Embryonic facial prominence (tissue), 1 donor: ENCODE data around the gene NEK6.

ENCODE experiments used
- DNase-seq: peaks from one replicate; pipeline ENCODE4 v3.0.0-alpha.2; 2016; ENCODE audit errors: extremely low spot score

NEK6 gene

DNA sequence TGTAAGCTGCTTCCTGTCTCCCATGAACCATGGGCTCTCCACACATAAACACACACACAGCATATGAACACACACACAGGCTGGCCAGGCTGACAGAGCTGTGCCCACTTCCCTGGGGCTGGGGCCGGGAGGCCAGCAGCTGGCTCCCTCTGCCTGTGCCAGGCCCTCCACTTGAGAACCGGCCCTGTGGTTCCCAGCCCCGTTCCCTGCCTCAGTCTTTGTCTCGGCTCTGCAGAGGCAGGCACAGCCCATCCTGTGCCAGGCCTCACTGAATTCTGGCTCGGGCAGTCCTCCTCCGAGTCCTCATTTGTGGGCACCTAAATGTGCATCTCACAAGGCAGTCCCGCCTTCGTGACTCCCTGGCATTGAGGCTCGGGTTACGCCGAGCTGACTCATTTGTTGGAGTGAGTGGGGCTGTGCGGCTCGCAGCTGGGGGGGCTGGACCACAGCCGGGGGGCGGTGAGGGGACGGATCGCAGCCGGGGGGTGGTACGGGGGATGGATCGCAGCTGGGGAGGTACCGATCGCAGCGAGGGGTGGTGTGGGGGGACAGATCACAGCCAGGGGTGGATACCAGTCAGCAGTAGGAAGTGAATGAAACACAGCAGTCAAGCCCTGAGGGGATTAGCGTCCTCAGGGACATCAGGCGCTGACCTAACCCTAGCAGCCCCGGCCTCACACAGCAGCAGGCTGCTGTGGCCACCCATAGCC is 85.2 kb downstream of the NEK6 start:
- DNase-seq = peak; percentile 31

DNA sequence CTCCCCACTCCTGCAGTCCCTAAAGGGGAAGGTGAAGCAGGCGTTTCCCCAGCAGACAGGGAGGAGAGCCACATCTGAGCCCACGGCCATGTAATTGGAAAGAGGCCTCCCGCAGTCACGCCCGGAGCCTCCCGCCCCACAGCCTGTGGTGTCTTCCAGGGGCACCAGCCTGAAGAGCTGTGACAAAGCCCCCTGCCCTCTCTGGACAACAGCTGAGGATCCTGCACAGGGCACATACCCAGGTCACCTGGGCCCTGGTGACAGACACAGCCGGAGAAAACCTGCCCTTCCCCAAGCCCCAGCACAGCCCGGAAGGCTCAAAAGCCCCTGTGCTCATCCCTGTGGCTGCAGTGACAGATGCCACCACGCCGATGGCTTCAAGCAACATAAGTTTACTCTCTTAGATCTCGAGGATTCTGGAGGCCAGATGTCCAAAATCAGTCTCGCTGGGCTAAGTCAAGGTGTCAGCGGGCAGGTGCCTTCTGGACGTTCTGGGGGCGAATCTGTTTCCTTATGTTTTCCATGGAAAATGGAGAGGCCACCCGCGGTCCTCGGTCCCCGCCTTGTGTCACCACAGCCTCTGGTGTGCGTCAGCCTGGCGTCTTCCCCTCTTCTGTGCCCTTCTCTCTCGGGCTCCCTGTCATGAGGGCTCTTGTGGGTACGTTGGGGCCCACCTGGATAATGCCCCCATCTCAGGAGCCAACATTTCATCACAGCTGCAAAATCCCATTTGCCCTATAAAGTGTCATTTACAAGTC is 86.0 kb downstream of the NEK6 start:
- no peak for DNase-seq

DNA sequence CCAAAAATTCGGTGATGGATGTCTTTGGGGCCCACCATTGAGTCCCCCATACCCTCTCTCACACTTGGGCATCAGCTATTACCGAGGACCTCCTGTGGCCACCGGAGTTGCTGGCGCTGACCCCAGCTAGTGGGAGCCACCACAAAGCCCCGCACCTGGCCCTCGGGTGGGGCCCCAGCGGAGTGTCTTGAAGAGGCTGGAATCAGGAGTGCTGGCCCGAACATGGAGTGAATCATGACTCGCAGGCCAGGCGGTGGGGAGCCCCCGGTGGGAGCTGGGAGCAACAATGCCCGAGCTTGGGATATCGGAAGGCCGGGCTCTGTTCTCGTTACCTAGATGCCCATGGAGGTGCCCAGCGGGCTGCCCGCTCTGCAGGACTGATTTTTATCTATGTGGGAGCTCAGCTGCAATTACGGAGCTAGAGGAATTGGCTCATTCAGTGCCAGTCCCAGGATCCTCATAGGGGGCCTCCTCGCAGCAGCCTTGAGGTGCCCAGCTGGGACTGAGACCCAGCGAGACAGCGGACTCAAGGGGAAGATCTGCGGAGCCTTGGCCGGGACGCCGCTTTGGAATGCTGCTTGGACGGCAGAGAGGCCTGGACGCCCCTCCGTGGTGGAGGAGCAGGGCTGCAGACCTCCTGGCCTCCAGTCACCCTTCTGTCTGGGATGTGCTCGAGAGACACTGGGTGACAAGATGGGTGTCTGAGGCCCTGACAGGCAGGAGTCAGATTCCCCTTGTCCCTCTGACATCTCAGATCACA is 86.7 kb downstream of the NEK6 start:
- DNase-seq = no peak

- DNase-seq = no peak
Observed at GRCh38 chr9:124345063-124345462, 87.3 kb downstream of the NEK6 start.

DNA sequence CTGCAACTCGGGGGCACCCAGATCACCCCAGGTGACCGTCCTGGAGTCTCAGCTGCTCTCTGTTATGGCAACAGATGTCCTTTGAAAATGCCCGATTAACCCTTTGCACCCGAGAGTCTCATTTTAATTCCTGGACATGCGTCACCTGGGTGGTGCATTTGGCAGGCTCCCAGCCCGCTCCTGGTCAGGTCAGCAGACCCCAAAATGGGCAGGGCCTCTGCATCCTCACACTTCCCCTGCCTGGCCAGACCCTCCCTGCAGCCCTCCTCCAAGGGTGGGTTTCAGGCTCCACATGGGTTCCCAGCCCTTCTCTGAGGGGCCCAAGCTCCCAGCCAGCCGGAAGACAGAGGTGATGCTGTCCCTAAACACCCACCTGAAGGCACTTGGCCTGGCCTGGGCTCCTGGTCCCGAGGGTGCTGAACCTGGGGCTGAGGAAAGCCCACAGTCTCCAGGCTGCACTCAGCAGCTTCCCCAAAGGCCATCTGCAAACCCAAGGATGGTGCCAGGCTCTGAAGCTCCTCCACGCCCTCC is 88.1 kb downstream of the NEK6 start:
- no peak for DNase-seq

DNA sequence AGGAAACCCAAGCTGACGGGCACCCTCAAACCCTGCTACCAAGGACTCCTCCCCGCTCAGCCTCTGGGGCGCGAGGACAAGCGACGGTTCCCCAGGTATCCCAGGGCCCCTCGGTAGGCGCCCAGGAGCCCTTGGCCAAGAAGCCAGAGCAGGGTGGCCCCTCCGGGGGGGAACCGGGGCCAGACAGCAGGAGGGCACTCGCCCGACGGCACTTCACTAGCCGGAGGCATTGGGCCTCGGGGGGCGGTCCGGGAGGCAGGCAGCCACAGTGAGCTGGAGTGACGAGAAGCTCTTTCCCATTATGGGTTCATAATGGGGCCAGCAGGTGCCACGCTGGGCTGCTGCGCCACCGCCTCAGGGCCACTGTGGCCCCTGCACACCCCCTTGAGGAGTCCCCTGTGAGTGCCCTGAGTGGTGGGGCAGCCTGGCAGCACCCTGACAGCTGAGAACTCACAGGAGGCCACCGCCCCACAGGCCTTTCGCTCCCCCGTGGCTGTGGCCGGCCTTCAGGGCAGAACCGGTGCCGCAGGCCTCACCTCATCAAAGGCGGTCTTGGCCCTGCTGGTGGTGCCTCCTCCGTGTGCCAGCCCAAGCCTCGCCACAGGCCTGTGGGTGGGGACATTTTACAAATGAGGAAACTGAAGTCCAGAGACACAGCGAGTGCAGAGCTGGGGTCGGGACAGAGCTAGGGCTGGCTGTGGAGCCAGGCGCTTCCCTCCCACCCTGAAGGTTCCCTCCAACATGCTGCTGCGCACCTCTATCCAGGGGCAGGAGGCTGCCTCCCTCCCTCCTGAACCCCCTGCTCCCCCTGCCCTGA is 88.8 kb downstream of the NEK6 start:
- DNase-seq = no peak

DNA sequence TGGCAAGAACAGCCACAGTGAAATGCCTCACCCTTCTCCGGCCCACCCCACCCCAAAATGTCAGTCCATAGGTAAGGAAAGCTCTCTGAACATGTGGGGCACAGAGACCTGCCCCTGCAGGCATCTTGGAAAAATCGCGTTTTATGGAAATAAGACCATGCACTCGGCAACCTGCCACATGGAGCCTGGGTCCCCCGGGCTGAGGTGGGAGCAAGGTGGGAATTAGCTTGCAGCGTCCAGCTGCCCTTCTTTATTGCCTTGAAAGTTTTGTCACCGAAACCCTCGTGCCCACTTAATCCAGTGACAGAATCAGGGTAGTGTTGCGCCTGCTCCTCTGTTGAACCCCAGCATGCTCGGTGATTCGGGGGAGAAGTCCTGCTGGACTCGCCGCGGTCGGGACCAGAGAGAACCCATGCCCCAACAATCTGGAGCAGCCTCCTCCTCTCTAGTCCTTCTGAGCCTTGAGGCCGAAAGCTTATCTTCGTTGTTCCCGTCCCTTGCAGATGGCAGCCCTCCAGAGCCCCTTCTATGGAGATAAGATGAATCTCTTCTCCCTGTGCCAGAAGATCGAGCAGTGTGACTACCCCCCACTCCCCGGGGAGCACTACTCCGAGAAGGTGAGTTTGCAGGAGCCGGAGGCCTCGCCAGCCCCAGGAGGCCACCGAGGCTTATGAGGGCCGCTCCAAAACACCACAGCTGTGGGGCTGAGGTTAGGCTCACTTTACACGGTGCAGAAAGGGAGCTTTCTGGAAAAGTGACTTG is 89.6 kb downstream of the NEK6 start:
- DNase-seq = no peak

DNA sequence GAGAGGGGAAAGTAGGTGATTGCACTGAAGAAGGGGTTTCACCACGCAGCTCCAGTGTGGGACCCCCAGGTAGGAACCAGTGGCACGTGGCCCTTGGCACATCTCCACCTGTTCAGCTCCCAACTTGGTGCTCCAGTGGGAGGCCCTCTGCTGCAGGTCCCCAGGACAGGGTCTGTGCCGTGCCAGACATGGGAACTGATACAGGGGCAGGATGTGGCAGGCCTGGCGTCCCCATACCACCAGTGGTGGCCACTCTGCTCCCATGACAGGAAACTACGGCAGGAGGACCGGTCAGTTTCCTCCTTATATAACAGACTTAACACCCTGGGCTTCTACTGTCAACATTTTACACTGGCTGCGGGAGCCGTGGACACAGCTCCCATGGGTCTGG is 90.2 kb downstream of the NEK6 start:
- DNase-seq = no peak

DNA sequence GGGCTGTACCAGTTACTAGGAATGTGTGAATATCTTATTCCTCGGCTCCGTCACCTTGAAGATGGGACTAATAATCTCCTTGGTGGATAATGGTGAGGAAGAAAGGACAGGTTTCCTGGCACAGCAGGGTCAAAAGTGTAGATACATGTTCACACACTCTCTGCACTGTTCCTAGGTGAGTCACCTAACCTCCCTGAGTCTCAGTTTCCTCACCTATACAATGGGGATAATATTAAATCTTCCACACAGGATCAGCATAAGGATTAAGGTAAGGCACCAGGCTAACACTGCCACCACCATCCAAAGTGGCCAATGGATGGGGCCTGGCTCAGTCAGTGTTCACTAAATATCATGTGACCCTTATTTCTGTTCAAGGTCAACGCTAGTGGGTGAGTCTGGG is 90.6 kb downstream of the NEK6 start:
- DNase-seq = no peak

- DNase-seq = no peak
Observed at GRCh38 chr9:124348831-124349230, 91.1 kb downstream of the NEK6 start.

GRCh38 chr9:124349267-124349666 is 91.5 kb downstream of the NEK6 start:
- no peak for DNase-seq

DNA sequence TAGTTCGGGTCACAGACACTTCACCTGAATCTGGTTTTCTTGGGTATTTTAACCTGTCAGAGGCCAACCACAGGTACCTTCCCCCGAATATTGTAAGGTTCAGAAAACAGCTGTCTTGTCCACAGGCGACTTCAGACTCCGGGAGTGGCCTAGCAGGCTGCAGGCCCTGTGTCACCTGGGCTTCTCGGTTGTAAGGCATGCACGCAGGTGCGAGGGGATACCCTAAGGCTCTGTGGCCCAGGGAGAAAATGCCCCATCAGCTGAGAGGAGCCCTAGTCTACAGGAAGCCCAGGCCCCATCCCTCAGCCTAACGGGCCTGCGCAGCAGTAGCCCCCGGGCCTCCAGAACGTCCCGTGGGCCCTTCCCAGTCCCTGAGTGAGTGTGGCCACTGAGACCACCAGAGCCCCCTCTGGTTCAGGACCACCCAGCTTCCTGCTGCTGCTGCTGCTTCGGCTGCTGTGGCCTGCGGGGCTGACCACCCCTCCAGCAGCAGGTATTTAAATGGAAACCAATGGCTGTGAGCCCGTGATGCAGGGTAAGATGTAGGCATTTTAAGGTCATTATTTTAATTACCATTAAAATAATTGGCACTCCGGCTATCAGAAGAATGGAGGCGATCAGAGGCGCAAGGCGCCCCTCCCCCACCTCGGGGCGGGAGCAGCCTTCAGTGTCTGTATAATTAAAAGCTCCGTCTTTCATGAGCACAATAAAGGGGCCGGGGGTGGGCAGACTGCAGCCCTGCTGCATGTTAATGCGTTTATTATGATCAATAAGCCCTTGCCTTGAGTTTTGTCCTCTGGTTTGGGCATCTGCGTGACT is 92.1 kb downstream of the NEK6 start:
- DNase-seq = no peak

DNA sequence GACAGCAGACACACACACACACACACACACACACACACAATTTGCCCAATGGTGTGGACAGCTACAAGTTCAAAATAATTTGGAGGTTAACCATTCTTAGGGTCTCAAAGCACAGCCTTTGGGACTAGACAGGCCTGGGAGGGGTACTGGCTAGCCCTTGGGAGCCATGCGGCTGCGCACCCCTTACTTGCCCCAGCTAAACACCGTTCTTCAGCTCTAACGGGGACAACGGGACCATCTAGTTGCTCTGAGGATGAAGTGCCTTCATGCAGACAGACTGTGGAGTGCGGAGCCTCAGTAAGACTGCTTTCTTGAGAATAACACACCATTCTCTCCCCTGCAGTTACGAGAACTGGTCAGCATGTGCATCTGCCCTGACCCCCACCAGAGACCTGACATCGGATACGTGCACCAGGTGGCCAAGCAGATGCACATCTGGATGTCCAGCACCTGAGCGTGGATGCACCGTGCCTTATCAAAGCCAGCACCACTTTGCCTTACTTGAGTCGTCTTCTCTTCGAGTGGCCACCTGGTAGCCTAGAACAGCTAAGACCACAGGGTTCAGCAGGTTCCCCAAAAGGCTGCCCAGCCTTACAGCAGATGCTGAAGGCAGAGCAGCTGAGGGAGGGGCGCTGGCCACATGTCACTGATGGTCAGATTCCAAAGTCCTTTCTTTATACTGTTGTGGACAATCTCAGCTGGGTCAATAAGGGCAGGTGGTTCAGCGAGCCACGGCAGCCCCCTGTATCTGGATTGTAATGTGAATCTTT is 92.9 kb downstream of the NEK6 start:
- no peak for DNase-seq

DNA sequence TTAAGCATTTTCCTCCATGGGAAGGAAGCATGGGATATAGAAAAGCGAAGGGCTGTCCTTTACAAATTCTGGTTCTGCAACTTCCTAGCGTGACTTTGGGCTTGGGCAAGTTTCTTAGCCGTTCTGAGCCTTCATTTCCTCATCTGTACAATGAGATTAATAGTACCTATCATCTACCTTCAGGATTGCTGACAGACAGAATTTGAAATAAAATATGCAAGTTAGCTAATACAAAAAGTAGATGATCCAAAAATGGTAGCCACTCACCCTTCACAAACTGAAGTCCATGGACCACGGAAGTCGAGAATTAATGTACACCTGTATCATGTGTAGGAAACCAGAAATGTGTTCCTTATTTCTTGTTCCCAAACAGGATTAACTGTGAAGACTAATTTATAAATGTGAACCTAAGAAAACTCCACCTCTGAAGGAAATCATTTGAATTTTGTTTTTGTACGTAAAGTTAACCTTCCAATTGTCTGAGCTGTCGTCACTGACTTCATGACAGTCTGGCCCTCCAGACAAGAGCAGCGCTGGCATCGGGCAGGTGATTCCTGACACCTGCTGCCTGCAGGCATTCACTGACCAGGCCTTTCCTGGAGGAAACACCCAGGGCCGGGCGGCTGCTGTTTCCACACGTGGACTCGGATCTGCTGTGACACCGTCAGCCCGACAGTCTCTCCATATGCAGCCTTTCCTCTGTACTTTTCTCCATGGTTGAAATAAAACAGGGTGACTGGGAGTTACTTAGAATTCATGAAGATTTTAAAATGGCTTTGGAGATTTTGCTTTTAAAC is 94.1 kb downstream of the NEK6 start:
- DNase-seq = no peak

- no peak for DNase-seq
Observed at GRCh38 chr9:124352616-124353015, 94.9 kb downstream of the NEK6 start.

GRCh38 chr9:124353166-124353768 is 95.5 kb downstream of the NEK6 start:
- DNase-seq = no peak

- no peak for DNase-seq
Observed at GRCh38 chr9:124353811-124354274, 96.1 kb downstream of the NEK6 start.
